Left lobe of liver (tissue), 2 donors: ENCODE data around the gene INPP4B. TPM values are rescaled to one million over a fixed set of nuclear protein-coding genes. Genes with fewer than 3 reads are reported as not detected.
A peak's percentile ranks its signal among the peaks of the same experiment; 100 is the strongest.
"Not testable (repeated sequence)": the region's sequence is repeated elsewhere in the genome, so short reads cannot be mapped to it uniquely, and the experiment has no call there.

ENCODE experiments used
- ATAC-seq: fragments of 200-7000 bp; cut with Tn5 transposase; one replicate; pipeline ENCODE4 v1.9.1; 2020; ENCODE audit warnings: mild to moderate bottlenecking, moderate library complexity
- DNase-seq: peaks from one replicate; pipeline ENCODE4 v3.0.0-alpha.2; 2020; ENCODE audit warnings: low spot score
- total RNA-seq: library from RNA; stranded (reverse); gene quantifications from one replicate; pipeline ENCODE4 v1.2.1, GENCODE V29; 2021
- donor health status: DM: no; HTN: no; CAD: no; lungs with moderate emphysema.
- donor health status: DM: no; HTN: yes; CAD: no.

Gene INPP4B
- total RNA-seq, 1 donor from 2014 or later, result 0.93 TPM

GRCh38 chr4:142551517-142552305 is 294.4 kb downstream of the INPP4B start:
- ATAC-seq (no peak), DNase-seq (no peak)

GRCh38 chr4:142550965-142551364 is 295.1 kb downstream of the INPP4B start:
- no peak for ATAC-seq
- no peak for DNase-seq

- ATAC-seq (peak; percentile 26), DNase-seq (no peak)
These were observed 296.2 kb downstream of the INPP4B start for GRCh38 chr4:142549726-142550463.

- DNase-seq (no peak), ATAC-seq (no peak)
These were observed 296.9 kb downstream of the INPP4B start for GRCh38 chr4:142549248-142549647.

- ATAC-seq, result no peak
- no peak for DNase-seq
These were observed 297.6 kb downstream of the INPP4B start for GRCh38 chr4:142548491-142548890.

- DNase-seq, result no peak
These were observed 298.1 kb downstream of the INPP4B start for GRCh38 chr4:142547974-142548373.

GRCh38 chr4:142544594-142544993 is 301.5 kb downstream of the INPP4B start:
- DNase-seq (no peak), ATAC-seq (no peak)

More at GRCh38 chr4:142547974-142548373, 298.1 kb downstream of the INPP4B start:
- no peak for ATAC-seq

- DNase-seq, result no peak
- ATAC-seq, result no peak
These were observed 302.1 kb downstream of the INPP4B start for GRCh38 chr4:142544039-142544438.

GRCh38 chr4:142540483-142540804 is 305.7 kb downstream of the INPP4B start:
- no peak for ATAC-seq

GRCh38 chr4:142539796-142540482 is 306.2 kb downstream of the INPP4B start:
- no peak for ATAC-seq
- no peak for DNase-seq

More at GRCh38 chr4:142540483-142540804, 305.7 kb downstream of the INPP4B start:
- DNase-seq, result no peak

- no peak for DNase-seq
- no peak for ATAC-seq
These were observed 311.1 kb downstream of the INPP4B start for GRCh38 chr4:142535009-142535408.

- DNase-seq (no peak), ATAC-seq (no peak)
These were observed 314.0 kb downstream of the INPP4B start for GRCh38 chr4:142532054-142532453.

- no peak for DNase-seq
- no peak for ATAC-seq
These were observed 315.4 kb downstream of the INPP4B start for GRCh38 chr4:142530728-142531127.

- ATAC-seq (no peak), DNase-seq (no peak)
These were observed 317.7 kb downstream of the INPP4B start for GRCh38 chr4:142528433-142528832.

GRCh38 chr4:142523111-142523510 is 323.0 kb downstream of the INPP4B start:
- DNase-seq, result no peak
- ATAC-seq, result no peak

- no peak for ATAC-seq
- no peak for DNase-seq
These were observed 326.8 kb downstream of the INPP4B start for GRCh38 chr4:142519342-142519741.

- ATAC-seq, result peak; percentile 26
- DNase-seq, result no peak
These were observed 329.2 kb downstream of the INPP4B start for GRCh38 chr4:142516686-142517526.

- no peak for ATAC-seq
These were observed 333.9 kb downstream of the INPP4B start for GRCh38 chr4:142512161-142512560.

GRCh38 chr4:142509881-142510280 is 336.2 kb downstream of the INPP4B start:
- DNase-seq, result no peak
- ATAC-seq, result no peak

More at GRCh38 chr4:142512161-142512560, 333.9 kb downstream of the INPP4B start:
- DNase-seq, result no peak

- DNase-seq, ATAC-seq: not testable (repeated sequence)
These were observed 336.7 kb downstream of the INPP4B start for GRCh38 chr4:142509381-142509780.

GRCh38 chr4:142500966-142501365 is 345.1 kb downstream of the INPP4B start:
- DNase-seq (no peak), ATAC-seq (peak; percentile 95)
